LNCAP (cell line): ENCODE results near the gene MYL1.

ENCODE experiments used
- CTCF ChIP-seq: fragments of 450-650 bp; IDR thresholded peaks from 2 replicates; pipeline ENCODE4 v1.5.1; 2017; ENCODE audit warnings: mild to moderate bottlenecking

MYL1 gene

DNA sequence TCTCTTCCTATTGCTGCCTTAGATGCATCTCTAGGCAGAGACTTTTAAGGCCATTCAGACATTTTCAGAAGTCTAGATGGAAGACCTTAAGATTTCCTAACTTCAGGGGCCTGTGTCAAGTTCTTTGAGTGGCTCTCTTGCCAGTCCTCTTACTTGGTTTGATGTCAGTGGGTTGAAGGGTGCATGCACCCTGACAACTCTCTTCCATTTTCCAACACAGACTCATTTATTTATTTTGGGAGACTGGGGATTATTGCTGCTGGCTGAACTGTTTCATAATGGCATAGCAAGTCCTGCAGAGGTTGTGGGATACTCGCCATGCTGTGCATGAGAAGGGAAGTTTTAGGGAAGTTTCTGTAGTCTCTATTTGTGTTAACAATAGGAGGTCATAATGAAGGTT, 50.7 kb downstream of the MYL1 start:
- no peak for TF ChIP-seq CTCF

- TF ChIP-seq CTCF, result no peak
Measured at GRCh38 chr2:210263841-210264240, 51.1 kb downstream of the MYL1 start.

DNA sequence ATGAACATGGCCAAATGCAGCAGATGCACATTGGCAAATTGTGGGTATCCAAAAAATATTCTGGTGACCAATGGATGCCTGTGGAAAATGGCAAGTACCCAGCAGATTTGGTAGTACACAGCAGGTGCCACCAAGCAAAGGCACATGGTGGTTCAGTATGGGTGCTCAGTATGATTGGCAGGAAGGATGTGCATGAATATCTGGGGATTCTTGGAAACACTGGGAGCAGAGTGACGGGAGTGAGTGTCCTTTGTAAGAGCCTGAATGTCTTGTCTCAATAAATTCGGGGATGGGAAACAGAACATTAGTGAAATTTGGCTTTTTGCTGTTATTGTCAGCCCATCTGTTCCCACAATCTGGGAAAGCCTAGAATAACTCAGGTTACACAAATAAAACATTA, 52.9 kb downstream of the MYL1 start:
- TF ChIP-seq CTCF, result no peak

DNA sequence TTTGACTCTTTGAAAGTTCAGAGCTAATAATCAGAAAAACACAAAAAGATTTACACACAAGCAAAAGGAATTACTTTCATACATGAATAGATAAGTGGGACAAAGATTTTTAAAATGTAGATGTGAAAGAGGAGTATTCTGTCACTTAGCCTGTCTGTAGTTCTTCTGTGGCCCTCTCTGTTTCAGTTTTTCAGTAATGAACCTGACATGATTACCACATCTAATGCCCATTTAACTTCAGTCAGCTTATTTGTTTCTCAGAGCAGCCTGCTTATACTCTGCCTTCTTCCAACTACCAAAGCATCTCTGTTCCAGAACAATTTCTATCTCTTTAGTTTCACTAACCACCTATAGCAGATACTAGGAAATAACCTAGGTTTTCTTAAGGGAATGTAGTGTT, 55.3 kb downstream of the MYL1 start:
- TF ChIP-seq CTCF, result no peak

DNA sequence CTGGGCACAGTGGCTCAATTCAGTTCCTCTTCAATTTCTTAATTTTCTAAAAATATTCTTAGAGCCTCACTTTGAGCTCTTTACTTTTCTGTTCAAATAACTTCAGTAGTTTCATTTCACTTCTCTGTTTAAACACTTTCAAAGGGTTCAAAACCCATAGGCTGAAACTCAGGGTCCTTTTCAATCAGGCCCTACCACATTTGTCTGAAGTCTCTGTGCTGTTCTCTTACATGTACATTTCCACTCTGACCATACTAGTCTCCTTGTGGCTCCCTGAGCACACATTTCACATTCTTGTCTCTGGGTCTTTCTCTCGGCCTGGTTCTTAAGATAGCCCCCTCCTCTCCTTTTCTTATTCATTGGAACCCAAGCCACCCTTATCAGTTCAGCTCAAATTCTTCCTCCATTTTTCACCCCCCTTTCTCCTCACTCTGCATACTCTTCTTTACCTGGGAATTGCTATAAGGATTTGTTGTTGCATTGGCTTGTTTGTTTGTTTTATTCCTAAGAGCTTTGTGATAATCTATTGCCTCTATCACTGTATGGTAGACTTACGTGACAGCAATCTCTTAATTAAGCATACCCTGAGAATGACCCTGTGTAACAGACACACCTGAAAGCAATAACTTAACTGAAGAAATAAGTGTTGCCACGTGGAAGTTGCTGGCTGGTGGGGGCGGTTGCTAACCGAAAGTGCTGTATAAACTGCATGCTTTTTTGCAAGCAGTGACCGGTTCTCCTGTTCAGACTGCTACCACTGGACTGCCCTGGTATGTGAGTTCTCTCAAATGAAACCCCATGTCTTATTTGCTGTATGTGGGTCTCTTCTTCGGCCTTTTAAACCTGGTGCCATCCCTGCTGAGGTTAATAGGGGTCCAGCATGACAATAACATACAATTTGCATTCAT, 62.0 kb downstream of the MYL1 start:
- TF ChIP-seq CTCF, result no peak

DNA sequence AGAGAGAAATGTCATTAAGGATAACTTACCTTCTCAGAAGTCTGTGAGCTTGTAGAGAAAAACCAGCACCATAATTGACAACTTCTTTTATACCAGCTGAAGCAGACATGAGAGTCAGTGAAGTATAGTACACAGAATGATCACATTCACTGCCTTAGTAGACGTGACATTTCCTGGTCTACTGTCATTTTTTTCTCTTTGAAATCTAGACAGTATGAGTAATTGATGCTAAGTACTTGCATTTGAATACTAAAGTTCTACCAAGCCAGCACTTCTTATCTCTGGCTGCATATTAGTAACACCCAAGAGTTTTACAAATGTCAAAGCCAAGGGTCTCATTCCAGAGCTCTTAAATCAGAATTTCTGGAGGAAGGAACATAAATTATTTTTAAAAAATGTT, 64.4 kb downstream of the MYL1 start:
- TF ChIP-seq CTCF, result no peak
